GM19467 (cell line): ENCODE measurements around the gene RAD51B.

ENCODE experiments used
- ATAC-seq: cut with Tn5 transposase; IDR thresholded peaks from one replicate; pipeline ENCODE4 v1.9.1; 2021; ENCODE audit warnings: mild to moderate bottlenecking, moderate library complexity; ENCODE audit not compliant: unreplicated experiment

RAD51B gene

DNA sequence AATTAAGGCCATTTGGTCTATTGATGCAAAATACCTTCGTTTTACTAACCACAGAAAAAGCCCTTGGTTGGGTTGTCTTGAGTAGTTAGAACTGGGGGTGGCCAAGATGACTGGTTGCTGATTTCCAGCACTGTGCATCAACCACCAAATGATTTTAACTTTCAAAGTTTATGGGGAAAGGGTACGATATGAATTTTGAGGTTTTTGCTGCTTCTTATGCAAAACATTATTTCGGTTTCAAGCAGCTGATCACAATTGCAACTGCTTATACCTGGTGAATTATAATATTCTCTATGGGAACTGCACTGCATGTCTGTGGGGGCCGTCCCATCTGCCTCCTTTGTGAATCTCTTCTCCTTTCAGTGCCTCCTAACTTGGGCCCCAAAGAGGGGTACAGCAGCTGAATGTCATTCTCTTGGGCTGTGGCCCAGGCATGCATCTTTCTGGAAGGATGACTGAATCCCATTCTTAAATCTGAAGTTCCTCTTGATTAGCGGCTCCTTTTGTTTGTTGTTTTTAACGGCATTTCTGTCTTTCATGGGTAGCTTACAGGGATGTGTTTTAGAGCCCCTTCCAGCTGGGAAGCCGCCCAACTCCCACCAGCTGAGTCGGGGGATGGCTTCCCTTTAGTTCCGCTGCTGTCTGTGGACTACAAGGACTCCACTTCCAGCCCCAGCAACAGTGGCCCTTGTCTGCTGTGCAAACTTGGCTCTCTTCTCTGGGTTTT lies 493.5 kb downstream of the RAD51B start:
- peak; percentile 89 for ATAC-seq

DNA sequence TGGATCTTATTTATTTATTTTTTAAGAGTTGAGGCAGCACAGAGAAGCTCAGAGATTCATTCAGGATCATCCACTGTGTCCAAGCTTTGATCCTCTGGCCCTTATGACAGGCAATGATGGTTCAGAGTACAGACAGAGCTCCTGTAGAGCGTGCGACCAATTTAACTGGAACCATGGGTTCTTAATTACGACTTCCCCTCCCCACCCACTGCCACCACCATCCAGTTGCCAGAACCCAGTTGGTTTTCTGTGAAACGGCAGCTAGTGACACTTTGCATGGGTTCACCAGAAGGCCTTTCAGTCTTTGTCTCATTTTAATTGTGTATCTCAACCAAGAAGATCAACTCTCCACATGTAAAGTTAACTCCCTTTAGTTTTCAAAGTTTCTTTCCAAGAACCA lies 495.1 kb downstream of the RAD51B start:
- no peak for ATAC-seq

DNA sequence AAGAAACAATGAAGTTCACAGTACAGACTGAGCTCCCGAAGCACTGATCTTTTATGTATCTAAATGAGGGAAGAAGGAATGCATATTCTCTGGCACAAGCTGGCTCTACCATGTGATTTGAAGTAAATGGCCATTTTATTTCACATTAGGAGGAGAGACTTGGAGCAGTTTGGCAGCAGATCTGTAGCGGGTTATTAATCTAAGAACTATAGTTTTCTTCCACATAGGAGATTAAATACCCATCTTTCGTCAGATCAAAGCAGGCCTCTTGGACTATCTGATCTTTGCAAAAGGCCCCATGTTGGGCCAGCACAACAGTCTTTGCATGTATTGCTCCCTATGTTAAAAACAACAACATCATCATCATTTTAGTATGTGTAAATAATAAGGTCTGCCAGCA lies 495.5 kb downstream of the RAD51B start:
- ATAC-seq: no peak

DNA sequence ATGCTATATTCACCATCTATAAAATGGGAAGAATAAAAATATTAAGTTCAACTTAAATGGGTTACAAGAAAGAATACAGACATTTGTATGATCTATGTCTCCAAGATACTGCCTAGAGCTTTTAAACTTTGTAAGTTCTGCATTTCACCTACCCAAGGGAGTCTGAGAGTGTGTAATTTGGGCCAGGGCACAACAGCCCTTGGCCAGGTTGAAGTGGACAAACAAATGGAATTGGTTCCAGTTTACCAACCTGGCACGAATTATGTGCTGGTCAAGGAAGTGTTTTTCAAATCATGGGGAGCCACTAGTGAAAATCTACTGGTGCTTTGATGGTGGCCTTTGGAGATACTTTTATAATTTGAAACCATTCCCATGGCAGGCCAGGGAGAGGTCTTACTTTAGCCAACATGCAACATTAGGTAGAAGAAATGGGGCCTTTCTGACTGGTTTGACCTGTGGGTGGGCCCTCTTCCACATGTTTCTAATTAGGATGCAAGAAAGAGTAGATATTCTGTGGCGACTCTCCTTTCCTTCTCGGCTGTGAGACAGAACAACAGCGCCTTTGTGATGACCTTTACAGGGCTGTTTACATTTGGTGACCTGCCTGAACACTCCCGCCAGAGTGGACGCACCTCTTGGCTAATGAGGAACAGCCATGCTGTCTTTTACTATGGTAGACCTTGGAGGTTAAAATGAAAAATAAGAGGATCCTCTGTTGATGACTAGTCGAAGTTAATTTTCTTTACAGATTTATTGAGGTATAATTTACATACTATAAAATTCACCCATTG lies 496.7 kb downstream of the RAD51B start:
- no peak for ATAC-seq

- ATAC-seq: no peak
These were observed 497.7 kb downstream of the RAD51B start for GRCh38 chr14:68317239-68317638.

DNA sequence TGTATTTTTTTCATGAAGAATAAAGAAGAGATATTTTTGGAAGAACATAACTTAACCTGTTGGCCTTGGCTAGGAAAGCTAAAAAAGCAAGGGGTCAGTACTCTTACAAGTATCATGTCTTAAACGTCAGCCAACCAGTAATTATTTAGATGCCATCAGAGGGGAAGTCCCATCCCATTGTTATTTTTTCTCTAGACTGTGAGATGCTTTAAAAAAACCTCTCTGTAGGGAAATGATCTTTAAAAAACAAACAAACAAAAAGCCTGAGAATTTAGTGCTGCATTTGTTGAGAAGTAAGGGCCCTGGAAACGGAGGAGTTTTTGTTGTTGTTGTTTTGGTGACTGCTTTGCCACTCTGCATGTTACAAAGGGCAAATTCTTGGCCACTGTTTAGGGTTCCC lies 499.2 kb downstream of the RAD51B start:
- ATAC-seq: no peak

DNA sequence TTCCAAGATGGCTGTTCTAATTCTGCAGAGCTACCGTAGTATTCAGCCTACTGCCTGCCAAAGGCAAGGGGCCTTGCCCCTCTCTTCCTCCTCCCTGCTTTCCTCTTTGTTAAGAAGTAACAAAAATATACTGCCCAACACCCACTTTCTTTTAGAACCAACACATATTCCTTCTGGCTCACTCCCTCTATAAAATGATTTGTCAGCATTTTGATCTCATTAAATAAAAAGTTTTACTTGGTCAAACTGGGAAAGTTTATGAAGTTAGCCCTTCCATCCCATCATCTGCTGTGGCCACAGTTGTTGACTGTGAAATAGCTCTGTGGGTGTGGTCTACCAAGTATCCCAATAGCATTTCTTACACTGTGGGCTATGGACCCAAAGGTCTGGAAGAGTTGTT lies 500.9 kb downstream of the RAD51B start:
- ATAC-seq: no peak

DNA sequence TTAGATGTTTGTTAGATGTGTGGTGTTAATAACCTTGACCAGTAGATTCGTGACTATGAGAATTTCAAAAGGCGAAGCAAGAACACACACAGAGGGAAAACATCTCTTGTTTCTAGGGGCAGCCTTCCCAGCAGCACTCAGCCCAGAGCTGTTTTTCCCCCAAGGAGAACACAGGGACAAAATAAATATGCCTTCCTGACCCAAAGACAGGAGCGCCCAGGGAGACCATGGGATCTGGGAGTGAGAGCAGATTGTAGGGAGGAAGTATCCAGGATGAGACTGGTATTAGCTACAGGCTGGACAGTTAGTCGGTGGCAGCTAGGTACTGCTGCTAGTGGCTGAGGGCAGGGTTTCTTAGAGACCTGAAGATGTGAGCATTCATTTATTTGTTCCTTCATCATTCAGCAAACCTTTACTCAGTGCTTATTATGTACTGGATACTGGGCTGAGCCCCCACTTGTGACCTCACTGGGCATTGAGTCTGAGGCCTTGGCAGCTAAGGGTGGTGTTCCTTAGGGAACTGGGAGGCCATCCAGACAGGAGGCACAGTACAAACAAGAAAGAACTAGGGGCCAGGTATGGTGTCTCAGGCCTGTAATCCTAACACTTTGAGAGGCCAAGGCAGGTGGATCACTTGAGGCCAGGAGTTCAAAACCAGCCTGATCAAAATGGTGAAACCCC lies 503.5 kb downstream of the RAD51B start:
- no peak for ATAC-seq

- ATAC-seq: no peak
These were observed 505.8 kb downstream of the RAD51B start for GRCh38 chr14:68325267-68325807.

GRCh38 chr14:68327231-68327630 lies 507.7 kb downstream of the RAD51B start:
- no peak for ATAC-seq

DNA sequence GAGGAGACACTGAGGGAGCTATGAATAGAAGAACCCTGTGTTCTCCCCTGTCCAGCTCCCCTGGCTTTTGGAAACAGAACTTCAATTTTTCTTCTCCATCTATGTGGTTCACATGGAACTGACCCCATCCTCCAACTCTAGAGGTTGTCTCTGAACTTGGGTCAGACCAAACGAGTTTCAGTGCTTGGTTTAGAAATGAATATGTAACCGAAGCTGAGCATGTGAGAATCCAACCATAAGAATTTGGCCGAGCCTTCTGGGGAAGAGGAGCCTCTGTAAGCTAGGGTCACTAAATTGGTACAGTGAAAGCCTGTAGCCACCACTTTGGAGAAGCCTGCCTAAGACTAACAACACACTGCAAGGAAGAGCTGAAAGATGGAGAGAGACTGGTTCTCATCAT lies 508.9 kb downstream of the RAD51B start:
- ATAC-seq: peak; percentile 55

DNA sequence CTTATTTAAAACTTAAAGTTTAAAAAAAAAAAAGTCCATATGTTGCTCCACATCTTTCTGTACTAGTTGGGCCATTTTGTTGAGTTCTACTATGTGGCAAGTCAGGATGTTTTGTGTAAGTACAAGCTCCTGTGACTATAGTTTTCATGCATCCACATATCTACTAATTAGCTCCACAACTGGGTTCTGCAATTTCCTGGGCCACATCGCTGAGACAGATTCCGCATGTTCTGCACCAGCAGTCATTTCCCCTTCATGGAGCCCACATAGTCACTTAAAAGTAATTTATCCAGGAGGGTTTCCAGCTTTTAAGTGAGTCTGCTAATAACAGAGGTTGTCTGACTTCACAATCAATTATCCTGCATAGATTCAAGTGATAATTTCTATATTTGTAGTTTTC lies 511.8 kb downstream of the RAD51B start:
- no peak for ATAC-seq

DNA sequence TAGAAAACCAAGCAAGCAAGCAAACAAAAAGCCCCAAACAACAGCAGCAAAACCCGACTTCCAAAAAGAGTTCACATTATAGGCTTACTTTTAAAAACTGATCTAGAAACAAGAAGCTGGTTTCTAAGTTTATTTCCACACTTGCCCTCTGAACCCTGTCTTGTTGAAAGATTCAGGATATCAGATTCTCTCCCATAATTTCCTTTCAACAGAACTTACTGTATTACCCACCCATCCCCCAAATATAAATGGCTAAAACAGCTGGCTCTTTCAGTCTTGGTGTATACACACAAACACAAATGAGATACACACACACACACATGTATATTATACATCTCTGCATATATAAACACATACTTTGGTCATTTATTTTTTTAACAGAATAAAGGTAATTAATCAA lies 512.4 kb downstream of the RAD51B start:
- ATAC-seq: no peak

DNA sequence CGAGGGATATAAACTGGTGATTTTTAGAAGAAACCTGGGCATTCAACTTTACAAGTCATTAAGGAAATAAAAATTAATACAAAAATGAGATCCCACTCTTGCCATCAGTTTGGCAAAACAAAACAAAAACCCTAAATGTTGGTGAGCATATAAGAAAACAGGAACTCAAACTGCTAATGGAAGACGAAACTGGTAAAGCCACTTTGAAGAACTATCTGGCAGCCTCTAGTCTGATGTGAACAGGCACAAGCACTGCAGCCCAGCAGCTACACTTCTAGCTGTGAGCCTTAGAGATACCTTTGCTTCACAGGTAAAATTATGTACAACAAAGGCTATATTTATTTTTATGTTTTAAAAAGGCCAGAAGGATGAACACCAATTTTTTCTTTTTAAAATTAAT lies 513.7 kb downstream of the RAD51B start:
- no peak for ATAC-seq

DNA sequence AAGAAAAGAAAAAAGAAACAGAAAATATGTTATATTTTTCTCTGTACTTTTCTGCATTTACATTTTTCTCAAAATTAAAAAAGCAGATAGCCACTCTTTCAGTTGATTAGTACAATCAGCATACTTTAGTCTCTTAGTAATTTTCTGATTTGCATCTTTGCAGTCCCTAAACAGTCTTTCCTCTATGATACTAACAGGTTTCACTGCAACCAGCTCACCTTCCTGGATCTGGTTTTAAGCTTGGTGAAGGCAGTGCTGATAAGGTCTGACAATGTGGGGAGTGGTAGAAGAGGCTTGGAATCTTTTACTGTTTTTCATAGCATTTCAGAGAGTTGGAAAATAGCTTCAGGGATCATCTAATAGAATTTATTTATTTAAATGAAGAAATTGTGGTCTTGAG lies 515.7 kb downstream of the RAD51B start:
- no peak for ATAC-seq

GRCh38 chr14:68336165-68336564 lies 516.6 kb downstream of the RAD51B start:
- no peak for ATAC-seq

DNA sequence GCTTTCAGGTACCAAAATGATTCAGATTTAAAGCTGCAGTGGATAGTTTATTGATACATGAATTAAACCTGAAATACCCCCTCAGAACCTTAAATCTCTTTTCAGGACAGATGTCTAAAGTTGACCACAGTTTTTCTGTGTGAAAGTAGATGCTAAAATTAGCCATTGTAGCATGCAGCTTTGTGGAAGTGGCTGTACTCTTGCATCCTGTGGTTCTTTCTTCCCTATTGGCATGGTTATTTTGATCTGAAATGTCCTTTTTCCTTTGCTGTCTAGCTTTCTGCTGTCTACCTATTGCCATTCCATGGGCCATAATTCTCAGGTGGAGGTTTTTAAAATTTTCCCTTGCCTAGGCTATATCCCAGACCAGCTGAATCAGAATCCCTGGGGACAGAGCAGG lies 517.7 kb downstream of the RAD51B start:
- ATAC-seq: no peak

DNA sequence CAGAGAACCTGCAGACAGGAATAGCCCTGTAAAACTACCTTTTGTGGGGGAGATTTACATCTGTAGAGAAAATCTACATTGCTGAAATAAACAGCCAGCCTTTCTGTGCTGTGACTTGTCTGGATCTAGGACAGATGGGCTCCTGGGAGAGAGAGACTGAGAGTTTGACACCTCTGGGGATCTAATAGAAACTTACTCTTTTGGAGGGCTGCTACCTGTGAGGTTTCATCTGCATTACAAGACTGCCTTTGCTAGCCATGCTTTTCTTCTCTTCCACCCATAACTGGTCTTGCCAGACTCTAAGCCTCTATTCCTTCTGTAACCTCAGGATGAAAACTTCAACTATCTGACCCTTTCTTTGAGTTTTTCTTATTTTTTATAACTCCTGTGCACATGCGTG lies 520.7 kb downstream of the RAD51B start:
- ATAC-seq: no peak

DNA sequence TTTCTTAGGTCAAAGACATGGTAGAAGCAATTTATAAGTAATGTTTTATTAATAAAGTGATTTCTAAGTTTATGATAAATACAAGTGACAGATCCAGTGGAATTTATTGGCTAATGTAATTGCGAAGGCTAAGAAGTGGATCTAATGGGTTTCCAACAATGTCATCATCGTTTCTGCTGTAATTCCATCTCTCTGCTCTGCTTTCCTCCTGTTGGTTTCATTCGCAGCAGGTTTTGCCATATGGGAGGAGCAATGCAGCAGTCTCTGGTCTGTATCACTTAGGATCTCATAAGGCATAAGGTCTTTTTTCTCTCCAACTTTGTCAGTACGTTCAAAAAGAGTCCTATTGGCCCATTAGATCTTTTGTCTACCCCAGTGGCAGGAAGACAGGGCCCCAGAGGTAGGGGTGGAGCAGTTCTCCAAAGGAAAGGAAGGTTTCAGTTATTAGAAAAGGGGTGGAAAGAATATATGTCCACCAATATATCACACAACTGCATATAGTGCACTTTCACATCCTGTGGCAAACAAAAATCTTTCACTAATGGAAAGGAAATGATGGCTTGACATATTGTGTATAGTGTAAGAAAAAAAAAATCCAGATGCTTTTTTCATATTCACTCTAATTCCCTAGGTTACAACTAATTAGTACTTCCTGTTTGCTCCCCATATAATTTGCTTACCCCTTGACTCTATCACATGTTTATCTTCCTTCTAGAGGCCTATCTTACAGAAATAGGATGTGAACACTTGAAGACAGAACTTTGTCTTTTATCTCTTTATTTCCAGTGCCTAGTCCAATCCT lies 522.0 kb downstream of the RAD51B start:
- ATAC-seq: no peak

DNA sequence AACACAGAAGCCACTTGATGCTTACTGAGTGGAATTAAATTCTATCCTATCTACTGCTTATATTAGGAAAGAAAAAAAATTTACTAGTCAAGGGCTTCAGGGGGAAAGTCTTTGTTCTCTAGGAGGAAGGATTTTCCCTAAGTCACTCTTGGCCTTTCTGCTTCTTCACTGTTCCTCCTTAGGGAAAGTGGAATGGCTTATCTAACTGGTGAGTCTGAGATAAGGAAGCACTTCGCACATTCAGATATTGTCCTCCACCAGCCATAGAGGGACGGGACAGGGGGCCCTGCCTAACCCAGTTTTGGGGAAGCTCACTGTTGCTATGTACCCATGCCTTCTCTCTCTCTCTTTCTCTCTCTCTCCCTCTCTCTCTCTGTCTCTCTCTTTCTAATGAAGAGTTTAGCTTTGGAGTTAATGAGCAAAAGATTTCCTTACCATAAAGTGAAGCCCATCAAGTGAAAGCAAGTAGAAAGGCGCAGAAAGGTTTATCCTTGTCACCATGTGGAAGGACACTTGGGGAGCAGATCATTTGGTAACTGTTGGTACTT lies 522.7 kb downstream of the RAD51B start:
- ATAC-seq: no peak
